Amygdala (tissue), 56 donors: Measurements from ENCODE around the gene SELENOO.
"Not testable (repeated sequence)": the region's sequence is repeated elsewhere in the genome, so short reads cannot be mapped to it uniquely, and the experiment has no call there.

Source experiments
- DNase-seq, 56 donors: peaks; one replicate each; lab custom pipeline; 2025; lab: John Stamatoyannopoulos, UW

SELENOO gene

DNA sequence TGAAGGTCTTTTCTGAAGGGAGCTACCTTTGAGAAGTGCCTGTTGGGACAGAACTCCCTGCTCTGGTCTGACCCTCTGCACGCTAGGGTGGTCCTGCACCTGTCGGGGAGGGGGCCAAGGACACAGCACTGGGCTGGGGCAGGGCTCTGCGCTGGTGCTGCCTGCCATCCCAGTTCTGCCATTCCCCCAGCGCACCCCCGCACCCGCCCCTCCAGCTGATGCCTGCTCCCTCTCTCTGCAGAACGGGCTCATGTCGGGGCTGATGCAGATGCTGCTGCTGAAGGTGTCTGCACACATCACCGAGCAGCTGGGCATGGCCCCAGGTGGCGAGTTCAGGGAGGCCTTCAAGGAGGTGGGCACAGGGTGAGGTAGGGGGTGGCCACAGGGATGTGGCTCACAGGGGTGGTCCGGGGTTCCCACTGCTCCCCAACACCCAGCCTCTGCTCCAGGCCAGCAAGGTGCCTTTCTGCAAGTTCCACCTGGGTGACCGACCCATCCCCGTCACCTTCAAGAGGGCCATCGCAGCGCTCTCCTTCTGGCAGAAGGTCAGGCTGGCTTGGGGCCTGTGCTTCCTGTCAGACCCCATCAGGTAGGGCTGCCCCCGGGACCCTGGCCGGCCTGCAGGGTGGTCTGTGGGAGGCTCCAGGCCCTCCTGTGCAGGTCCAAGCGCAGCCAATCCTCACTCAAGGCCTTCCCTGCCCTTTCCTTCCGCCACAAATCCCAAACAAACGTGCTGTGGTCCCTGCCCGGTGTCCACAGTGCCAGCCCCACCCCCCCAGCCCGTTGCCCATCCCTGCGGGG is 3.6 kb upstream of the SELENOO start:
- no peak for DNase-seq

- DNase-seq: no peak
Measured at GRCh38 chr22:50197856-50198623, 2.8 kb upstream of the SELENOO start.

DNA sequence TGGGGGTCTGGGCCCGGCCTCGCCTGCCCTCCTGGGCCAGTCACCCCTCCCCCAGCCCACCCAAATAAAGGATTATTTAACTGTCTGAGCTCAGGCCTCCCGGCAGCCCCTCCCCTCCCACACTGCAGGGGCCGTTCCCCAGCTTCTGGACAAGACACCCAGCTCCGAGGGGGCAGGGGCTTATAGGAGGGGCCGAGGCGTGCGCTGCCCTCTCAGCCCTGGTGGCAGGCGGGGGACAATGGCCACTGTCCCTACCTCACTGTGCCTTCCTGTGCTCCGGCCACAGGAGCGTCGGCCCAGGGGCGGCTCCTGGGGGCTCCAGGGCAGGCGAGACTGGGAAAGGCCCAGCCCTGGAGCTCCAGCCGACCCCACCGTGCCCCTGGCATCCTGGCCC is 2.2 kb upstream of the SELENOO start:
- DNase-seq: no peak

GRCh38 chr22:50199251-50199721 is 1.5 kb upstream of the SELENOO start:
- DNase-seq: no peak

DNA sequence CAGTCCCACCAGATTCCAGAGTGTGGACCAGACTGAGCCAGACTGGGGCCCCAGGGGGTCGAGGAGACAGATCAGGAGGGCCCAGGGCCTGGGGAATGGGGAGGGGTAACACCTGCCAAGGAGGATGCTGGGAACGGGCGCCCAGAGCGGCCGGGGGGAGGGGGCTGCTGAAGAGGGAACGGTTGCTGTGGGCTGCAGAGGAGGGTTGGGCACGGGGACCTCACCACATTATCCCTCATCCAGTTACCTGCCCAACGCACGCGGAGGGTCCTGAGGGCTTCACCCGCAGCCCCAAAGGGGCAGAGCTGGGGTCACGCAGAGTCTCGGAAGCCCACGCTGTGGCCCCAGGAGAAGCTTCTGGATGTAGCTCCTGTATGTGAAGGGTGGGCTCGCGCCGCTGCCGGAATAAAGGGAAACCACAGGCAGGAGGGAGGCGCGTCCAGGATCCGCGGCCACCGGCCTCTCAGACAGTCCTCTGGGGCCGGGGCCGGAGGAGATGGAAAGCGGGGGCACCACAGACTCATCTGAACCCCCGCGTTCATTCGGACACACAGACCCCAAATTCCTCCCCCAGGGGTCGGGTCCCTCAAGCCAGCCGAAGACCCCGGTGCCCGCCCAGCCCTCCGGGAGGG is 866 bp upstream of the SELENOO start:
- no peak for DNase-seq

DNA sequence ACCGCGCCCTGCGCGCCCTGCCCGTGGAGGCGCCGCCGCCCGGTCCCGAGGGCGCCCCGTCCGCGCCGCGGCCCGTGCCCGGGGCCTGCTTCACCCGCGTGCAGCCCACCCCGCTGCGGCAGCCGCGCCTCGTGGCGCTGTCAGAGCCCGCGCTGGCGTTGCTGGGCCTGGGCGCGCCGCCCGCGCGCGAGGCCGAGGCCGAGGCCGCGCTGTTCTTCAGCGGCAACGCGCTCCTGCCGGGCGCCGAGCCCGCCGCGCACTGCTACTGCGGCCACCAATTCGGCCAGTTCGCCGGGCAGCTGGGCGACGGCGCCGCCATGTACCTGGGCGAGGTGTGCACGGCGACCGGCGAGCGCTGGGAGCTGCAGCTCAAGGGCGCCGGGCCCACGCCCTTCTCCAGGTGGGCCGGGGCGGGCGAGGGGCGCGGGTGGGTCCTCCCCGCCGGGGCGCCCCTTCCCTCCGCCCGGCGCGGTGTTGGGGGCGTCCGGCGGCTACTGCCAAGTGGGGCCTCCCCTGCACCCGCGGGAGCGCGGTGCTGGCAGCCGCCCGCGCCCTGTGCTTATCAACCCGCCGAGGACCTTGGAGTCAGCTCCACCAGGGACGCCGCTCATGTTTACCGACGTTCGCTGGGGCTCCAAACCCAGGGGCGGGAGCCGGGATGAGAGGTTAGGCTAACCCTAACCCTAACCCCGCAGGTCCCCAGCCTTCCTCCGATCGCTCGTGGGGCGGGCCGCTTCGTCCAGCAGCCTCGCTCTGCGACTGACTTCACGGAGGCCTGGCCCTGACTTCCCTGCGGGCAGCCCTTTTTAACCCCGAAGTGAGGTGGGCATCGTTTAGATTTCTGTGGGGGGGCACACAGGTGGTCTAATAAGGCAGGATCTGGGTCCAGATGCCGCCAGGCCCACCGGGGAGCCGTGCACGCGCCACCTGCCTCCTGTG is 649 bp downstream of the SELENOO start:
- DNase-seq: peak in 2 of 56 donors; percentile 45 to 64

GRCh38 chr22:50202130-50202666 is 1.4 kb downstream of the SELENOO start:
- DNase-seq: no peak

- DNase-seq: no peak
Measured at GRCh38 chr22:50203288-50203687, 2.5 kb downstream of the SELENOO start.

DNA sequence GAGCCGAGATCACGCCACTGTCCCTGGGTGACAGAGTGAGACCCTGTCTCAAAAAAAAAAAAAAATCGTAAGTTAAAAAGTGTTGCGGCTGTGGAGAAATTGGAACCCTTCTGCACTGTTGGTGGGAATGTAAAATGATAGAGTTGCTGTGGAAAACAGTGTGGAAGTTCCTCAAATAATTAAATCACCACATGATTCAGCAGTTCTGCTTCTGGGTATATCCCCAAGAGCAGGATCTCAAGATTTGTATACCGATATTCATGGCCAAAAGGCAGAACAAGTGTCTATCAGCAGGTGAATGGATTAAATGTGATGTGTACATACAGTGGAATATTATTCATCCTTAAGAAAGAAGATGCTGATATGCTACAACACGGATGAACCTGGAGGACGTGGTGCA is 3.8 kb downstream of the SELENOO start:
- no peak for DNase-seq

DNA sequence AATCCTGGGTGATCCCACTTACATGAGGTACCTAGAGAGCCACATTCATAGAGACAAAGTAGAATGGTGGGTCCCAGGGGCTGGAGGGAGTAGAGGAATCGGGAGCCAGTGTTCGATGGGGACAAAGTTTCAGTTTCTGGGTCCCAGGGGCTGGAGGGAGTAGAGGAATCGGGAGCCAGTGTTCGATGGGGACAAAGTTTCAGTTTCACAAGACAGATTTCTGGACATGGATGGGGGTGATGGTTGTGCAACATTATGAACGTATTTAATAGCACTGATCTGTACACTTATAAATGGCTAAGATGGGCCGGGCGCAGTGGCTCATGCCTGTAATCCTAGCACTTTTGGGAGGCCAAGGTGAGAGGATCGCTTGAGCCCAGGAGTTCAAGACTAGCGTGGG is 4.2 kb downstream of the SELENOO start:
- DNase-seq: not testable (repeated sequence)

- no peak for DNase-seq
Measured at GRCh38 chr22:50205781-50206569, 5.2 kb downstream of the SELENOO start.

- peak in 8 of 56 donors; percentile 30 to 60 (median 44) for DNase-seq
Measured at GRCh38 chr22:50206599-50206998, 5.8 kb downstream of the SELENOO start.

- no peak for DNase-seq
Measured at GRCh38 chr22:50207383-50208140, 6.8 kb downstream of the SELENOO start.

DNA sequence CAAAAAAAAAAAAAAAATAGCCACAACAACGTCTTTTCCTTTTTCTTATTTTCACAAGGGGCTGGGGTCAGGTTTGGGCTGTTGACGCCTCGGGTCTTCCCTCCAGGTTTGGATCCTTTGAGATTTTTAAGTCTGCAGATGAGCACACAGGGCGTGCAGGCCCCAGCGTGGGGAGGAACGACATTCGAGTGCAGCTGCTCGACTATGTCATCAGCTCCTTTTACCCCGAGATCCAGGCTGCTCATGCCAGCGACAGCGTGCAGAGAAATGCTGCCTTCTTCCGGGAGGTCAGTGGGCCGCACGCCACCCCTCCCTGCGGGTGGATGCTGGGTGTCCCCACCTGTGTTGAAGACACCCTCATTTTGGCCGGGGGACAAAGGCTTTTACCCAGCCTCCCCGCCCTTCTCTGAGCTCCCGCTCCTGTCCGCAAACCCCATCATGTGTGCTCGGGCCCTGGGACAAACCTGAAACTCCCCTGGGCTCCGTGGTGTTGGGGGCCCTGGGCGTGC is 7.7 kb downstream of the SELENOO start:
- DNase-seq: no peak

- no peak for DNase-seq
Measured at GRCh38 chr22:50208939-50209892, 8.4 kb downstream of the SELENOO start.

DNA sequence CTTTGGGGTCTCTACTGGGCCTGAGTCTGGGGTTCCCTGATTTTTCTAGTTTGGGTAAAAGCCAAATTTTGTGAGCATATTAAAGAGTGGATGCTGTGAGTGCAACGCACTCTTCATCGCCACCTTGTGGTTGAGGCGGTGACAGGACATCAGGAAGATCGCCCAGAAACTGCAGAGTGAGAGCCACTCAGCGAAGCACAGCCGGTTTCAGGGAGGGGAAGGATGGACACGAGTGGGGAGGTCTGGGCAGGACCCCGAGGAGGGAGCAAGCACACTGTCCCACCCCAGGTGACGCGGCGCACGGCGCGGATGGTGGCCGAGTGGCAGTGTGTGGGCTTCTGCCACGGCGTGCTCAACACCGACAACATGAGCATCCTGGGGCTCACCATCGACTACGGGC is 9.1 kb downstream of the SELENOO start:
- peak in 23 of 56 donors; percentile 18 to 75 (median 39) for DNase-seq
